ENCODE results near the gene RAB22A. TPM values are rescaled to one million over a fixed set of nuclear protein-coding genes. Genes with fewer than 3 reads are reported as not detected.

Gene RAB22A
- total and polyA plus RNA-seq, 2 of the 4 experiments (the other 2 are of a cell fraction) = 8.2 to 8.4 TPM

- H2AFZ ChIP-seq (replicated peaks; ENCODE audit: low read length, poor library complexity) = no peak overlapping the region
- dilution Hi-C loops (cut with HindIII; ENCODE audit: low sequenced_read_pairs, unreplicated experiment) = no loop called here
- no peak overlapping the region for H3K56ac ChIP-seq (ENCODE audit: extremely low read depth, insufficient read depth, low read length)
- no peak overlapping the region for H2BK15ac ChIP-seq (ENCODE audit: low read depth, low read length)
- no peak overlapping the region for H3K4ac ChIP-seq (ENCODE audit: low read depth, low read length)
- peaks cover 18 to 58% of the 10 kb centered on the region in 2 experiments for H3K79me1 ChIP-seq (ENCODE audit: low read depth in 1 of 2, low read length in 2 of 2)
- no peak overlapping the region for H2BK120ac ChIP-seq (ENCODE audit: low read depth, low read length)
- peaks cover 4% of the 10 kb centered on the region; the same call in 1 of the 2 replicates for H4K20me1 ChIP-seq (ENCODE audit: insufficient read depth, low read length)
- no peak overlapping the region for H3K23ac ChIP-seq (ENCODE audit: low read depth, low read length)
- no peak overlapping the region for H2AK9ac ChIP-seq (replicated peaks; ENCODE audit: low read depth, low read length, poor library complexity)
- H4K5ac ChIP-seq (ENCODE audit: low read depth, low read length) = no peak overlapping the region
- H3K18ac ChIP-seq (ENCODE audit: low read depth, low read length) = no peak overlapping the region
- no peak overlapping the region for H2AK5ac ChIP-seq (ENCODE audit: low read depth, low read length)
- H3K4me3 ChIP-seq (ENCODE audit: insufficient read depth, low read depth, low read length) = no peak overlapping the region
- H3K36me3 ChIP-seq (ENCODE audit: control insufficient read depth, insufficient read depth, low read length) = 0 out of 2 replicates have a peak, but pooled peaks cover 2% of the 10 kb centered on the region
- ATAC-seq (ENCODE audit: low read depth) = no peak
- no TSS peak for BruUV-seq (replicated peaks)
- ChIA-PET CTCF (no interaction called here), POLR2A (ENCODE audit: unreplicated experiment) (no interaction called here)
- no peak for DNase-seq
- H4K91ac ChIP-seq (ENCODE audit: insufficient read depth, low read depth, low read length) = no peak overlapping the region
- H4K8ac ChIP-seq (ENCODE audit: low read depth in 2 of 2, low read length in 2 of 2) = no peak overlapping the region
- H3K9ac ChIP-seq (ENCODE audit: low read depth, low read length) = no peak overlapping the region
- H2BK5ac ChIP-seq (ENCODE audit: low read depth, low read length, poor library complexity, severe bottlenecking) = no peak overlapping the region
- H3K9me3 ChIP-seq (ENCODE audit: control insufficient read depth, insufficient read depth, low read length) = no peaks in the 10 kb centered on the region
- H3K9me1 ChIP-seq (ENCODE audit: insufficient read depth, low read length) = peaks cover 6% of the 10 kb centered on the region
- H3K27me3 ChIP-seq (ENCODE audit: control insufficient read depth, insufficient read depth, low read length) = no peaks in the 10 kb centered on the region
- intact Hi-C loops (cut with micrococcal nuclease) = no loop called here
- peaks cover 3% of the 10 kb centered on the region for H3K4me1 ChIP-seq (ENCODE audit: control insufficient read depth, insufficient read depth, low read length)
- no peak overlapping the region for H3K14ac ChIP-seq (replicated peaks; ENCODE audit: low read depth, low read length)
- no peak overlapping the region for H2BK20ac ChIP-seq (ENCODE audit: low read depth, low read length)
- no peak overlapping the region for H3K27ac ChIP-seq (ENCODE audit: insufficient read depth, low read length)
- no peak for TF ChIP-seq ELK1 (IDR thresholded peaks at IDR 0.05; ENCODE audit: borderline replicate concordance, low read depth, low read length)
- TF ChIP-seq FOS (IDR thresholded peaks at IDR 0.05; ENCODE audit: low read depth, low read length) = no peak
- no peak for TF ChIP-seq RCOR1 (IDR thresholded peaks at IDR 0.05; ENCODE audit: insufficient replicate concordance, low read length)
- no peak for TF ChIP-seq NFE2L2 (IDR thresholded peaks at IDR 0.05; ENCODE audit: low read depth, low read length)
- no peak for TF ChIP-seq SMC3 (IDR thresholded peaks at IDR 0.05; ENCODE audit: low read depth, low read length)
- no peak for TF ChIP-seq CHD1 (IDR thresholded peaks at IDR 0.05; ENCODE audit: low read depth, low read length)
- TF ChIP-seq RFX5 (IDR thresholded peaks at IDR 0.05; ENCODE audit: low read depth, low read length) = no peak
- no peak for TF ChIP-seq USF2 (IDR thresholded peaks at IDR 0.05; ENCODE audit: low read depth, low read length)
- no peak for TF ChIP-seq MAFK (IDR thresholded peaks at IDR 0.05; ENCODE audit: low read depth, low read length)
- TF ChIP-seq CEBPB (IDR thresholded peaks at IDR 0.05; ENCODE audit: low read depth, low read length) = no peak
- no peak for TF ChIP-seq CTCF (conservative IDR thresholded peaks at IDR 0.05; ENCODE audit: low read depth, low read length)
- no peak for TF ChIP-seq RAD21 (IDR thresholded peaks at IDR 0.05; ENCODE audit: low read length)
- no peak for TF ChIP-seq MAZ (IDR thresholded peaks at IDR 0.05; ENCODE audit: borderline replicate concordance, low read depth, low read length)
- TF ChIP-seq BHLHE40 (IDR thresholded peaks at IDR 0.05; ENCODE audit: low read depth, low read length) = no peak
- in situ Hi-C loops (cut with MboI; ENCODE audit: low sequenced_read_pairs) = no loop called here
- H3K4me2 ChIP-seq (ENCODE audit: low read depth, low read length) = no peak overlapping the region
- WGBS, 2 experiments (ENCODE audit: extremely low coverage in 2 of 2, insufficient read length in 1 of 2) = no CpG with 5 or more reads among the region's 4 CpGs
These were observed 31.7 kb upstream of the RAB22A start for GRCh38 chr20:58277578-58278472.

Measured in IMR-90 (cell line).